H1 (cell line): ENCODE measurements around the gene KIAA0513. TPM values are rescaled to one million over a fixed set of nuclear protein-coding genes. Genes with fewer than 3 reads are reported as not detected.

Source experiments
- CBX8 ChIP-seq: fragments of 300-800, 300-1000 bp; sonication (generic); IDR thresholded peaks from 2 replicates; pipeline ENCODE4 v1.7.1; 2016; ENCODE audit warnings: low read depth, low read length, borderline replicate concordance
- CHD1 ChIP-seq: IDR thresholded peaks from 2 replicates; pipeline ENCODE4 v1.6.1; 2012; ENCODE audit warnings: low read depth, low read length, improper control_type of control experiment
- KDM4A ChIP-seq: IDR thresholded peaks from one replicate; pipeline ENCODE4 v1.7.1; 2012; ENCODE audit warnings: low read depth, mild to moderate bottlenecking, moderate library complexity, low read length, inconsistent platforms; ENCODE audit not compliant: severe bottlenecking
- PHF8 ChIP-seq: fragments of 200-600 bp; sonication (generic); conservative IDR thresholded peaks from 2 replicates; pipeline ENCODE4 v1.7.1; 2012; ENCODE audit warnings: low read depth, mild to moderate bottlenecking, inconsistent platforms, low read length, moderate library complexity
- POLR2A ChIP-seq, 2 experiments: IDR thresholded peaks; 1 replicate in 1 of 2; 2 replicates in 1 of 2; pipeline ENCODE4 v1.6.1; 2011; ENCODE audit warnings: low read depth in 2 of 2, low read length in 2 of 2, mild to moderate bottlenecking in 2 of 2; ENCODE audit errors: control extremely low read depth in 1 of 2
- RAD21 ChIP-seq, 2 experiments: IDR thresholded peaks in 1 of 2; conservative IDR thresholded peaks in 1 of 2; 2 replicates each; pipeline ENCODE4 v1.6.1; 2011; ENCODE audit warnings: low read depth in 2 of 2, low read length in 2 of 2, improper control_type of control experiment in 1 of 2, inconsistent platforms in 1 of 2, mild to moderate bottlenecking in 1 of 2, moderate library complexity in 1 of 2
- RBBP5 ChIP-seq: IDR thresholded peaks from 2 replicates; pipeline ENCODE4 v1.7.1; 2012; ENCODE audit warnings: low read depth, mild to moderate bottlenecking, inconsistent platforms, low read length, moderate library complexity, borderline replicate concordance
- TEAD4 ChIP-seq: IDR thresholded peaks from 2 replicates; pipeline ENCODE4 v1.6.1; 2012; ENCODE audit warnings: low read depth, low read length, inconsistent platforms, mixed read lengths
- polyA plus RNA-seq, 7 experiments: library from polyadenylated mRNA; depleted of rRNA in 3 of 7; stranded (reverse) in 5 of 7; unstranded in 2 of 7; fragments of >200 nt in 5 of 7; fragments of 200-250 nt in 2 of 7; gene quantifications; 1 replicate in 5 of 7; 2 replicates in 1 of 7; 4 replicates in 1 of 7; pipeline versions ENCODE4 v1.2.1 to v1.2.3, GENCODE V29; 2011 to 2013; ENCODE audit warnings: missing spikeins in 2 of 7, mixed read lengths in 2 of 7
- total RNA-seq: library from RNA; stranded (reverse); fragmentation: NEBNext Ultra II Directional; extraction: Animal tissue kit (Norgen Biotek cat#: 25700); gene quantifications from 2 replicates; pipeline ENCODE4 v1.2.1, GENCODE V29; 2021
- TF ChIP-seq, protein P1 (sequence below): fragments of 300-600 bp; sonication (generic); IDR thresholded peaks from 2 replicates; pipeline ENCODE4 v1.7.1; 2012; ENCODE audit warnings: low read length, moderate library complexity, mild to moderate bottlenecking, inconsistent platforms; ENCODE audit not compliant: insufficient replicate concordance
- TF ChIP-seq, protein P2 (sequence below): IDR thresholded peaks from 2 replicates; pipeline ENCODE4 v1.6.1; 2011; ENCODE audit warnings: low read length, improper control_type of control experiment

KIAA0513 gene
- total and polyA plus RNA-seq, 2 of the 8 experiments (the other 6 are each of a cell fraction or from before 2014, with no cell fraction given) = 2.1 to 6.1 TPM

DNA sequence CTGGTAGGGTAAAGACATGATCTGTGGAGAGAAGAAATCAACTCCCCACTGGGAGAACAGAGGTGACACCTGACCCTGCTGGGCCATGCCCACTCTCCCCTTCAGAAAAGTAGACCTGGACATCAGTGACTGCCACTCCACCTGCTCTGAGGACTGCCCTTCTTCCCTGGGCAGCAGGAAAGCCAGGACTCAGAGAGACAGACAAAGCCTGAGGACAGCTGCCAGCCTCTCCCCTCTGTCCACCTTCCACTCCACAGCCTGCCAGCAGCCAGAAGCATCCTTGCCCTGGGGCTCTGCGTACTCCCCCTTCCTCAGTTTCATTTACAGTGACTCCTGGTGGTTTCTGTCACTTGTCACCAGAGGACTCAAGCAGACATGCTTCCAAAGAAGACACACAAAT lies 40.7 kb upstream of the KIAA0513 start (continued):
- TF ChIP-seq, protein P1, sequence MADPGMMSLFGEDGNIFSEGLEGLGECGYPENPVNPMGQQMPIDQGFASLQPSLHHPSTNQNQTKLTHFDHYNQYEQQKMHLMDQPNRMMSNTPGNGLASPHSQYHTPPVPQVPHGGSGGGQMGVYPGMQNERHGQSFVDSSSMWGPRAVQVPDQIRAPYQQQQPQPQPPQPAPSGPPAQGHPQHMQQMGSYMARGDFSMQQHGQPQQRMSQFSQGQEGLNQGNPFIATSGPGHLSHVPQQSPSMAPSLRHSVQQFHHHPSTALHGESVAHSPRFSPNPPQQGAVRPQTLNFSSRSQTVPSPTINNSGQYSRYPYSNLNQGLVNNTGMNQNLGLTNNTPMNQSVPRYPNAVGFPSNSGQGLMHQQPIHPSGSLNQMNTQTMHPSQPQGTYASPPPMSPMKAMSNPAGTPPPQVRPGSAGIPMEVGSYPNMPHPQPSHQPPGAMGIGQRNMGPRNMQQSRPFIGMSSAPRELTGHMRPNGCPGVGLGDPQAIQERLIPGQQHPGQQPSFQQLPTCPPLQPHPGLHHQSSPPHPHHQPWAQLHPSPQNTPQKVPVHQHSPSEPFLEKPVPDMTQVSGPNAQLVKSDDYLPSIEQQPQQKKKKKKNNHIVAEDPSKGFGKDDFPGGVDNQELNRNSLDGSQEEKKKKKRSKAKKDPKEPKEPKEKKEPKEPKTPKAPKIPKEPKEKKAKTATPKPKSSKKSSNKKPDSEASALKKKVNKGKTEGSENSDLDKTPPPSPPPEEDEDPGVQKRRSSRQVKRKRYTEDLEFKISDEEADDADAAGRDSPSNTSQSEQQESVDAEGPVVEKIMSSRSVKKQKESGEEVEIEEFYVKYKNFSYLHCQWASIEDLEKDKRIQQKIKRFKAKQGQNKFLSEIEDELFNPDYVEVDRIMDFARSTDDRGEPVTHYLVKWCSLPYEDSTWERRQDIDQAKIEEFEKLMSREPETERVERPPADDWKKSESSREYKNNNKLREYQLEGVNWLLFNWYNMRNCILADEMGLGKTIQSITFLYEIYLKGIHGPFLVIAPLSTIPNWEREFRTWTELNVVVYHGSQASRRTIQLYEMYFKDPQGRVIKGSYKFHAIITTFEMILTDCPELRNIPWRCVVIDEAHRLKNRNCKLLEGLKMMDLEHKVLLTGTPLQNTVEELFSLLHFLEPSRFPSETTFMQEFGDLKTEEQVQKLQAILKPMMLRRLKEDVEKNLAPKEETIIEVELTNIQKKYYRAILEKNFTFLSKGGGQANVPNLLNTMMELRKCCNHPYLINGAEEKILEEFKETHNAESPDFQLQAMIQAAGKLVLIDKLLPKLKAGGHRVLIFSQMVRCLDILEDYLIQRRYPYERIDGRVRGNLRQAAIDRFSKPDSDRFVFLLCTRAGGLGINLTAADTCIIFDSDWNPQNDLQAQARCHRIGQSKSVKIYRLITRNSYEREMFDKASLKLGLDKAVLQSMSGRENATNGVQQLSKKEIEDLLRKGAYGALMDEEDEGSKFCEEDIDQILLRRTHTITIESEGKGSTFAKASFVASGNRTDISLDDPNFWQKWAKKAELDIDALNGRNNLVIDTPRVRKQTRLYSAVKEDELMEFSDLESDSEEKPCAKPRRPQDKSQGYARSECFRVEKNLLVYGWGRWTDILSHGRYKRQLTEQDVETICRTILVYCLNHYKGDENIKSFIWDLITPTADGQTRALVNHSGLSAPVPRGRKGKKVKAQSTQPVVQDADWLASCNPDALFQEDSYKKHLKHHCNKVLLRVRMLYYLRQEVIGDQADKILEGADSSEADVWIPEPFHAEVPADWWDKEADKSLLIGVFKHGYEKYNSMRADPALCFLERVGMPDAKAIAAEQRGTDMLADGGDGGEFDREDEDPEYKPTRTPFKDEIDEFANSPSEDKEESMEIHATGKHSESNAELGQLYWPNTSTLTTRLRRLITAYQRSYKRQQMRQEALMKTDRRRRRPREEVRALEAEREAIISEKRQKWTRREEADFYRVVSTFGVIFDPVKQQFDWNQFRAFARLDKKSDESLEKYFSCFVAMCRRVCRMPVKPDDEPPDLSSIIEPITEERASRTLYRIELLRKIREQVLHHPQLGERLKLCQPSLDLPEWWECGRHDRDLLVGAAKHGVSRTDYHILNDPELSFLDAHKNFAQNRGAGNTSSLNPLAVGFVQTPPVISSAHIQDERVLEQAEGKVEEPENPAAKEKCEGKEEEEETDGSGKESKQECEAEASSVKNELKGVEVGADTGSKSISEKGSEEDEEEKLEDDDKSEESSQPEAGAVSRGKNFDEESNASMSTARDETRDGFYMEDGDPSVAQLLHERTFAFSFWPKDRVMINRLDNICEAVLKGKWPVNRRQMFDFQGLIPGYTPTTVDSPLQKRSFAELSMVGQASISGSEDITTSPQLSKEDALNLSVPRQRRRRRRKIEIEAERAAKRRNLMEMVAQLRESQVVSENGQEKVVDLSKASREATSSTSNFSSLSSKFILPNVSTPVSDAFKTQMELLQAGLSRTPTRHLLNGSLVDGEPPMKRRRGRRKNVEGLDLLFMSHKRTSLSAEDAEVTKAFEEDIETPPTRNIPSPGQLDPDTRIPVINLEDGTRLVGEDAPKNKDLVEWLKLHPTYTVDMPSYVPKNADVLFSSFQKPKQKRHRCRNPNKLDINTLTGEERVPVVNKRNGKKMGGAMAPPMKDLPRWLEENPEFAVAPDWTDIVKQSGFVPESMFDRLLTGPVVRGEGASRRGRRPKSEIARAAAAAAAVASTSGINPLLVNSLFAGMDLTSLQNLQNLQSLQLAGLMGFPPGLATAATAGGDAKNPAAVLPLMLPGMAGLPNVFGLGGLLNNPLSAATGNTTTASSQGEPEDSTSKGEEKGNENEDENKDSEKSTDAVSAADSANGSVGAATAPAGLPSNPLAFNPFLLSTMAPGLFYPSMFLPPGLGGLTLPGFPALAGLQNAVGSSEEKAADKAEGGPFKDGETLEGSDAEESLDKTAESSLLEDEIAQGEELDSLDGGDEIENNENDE = no peak
- no peak for TF ChIP-seq PHF8
- TF ChIP-seq KDM4A = no peak
- TF ChIP-seq CBX8 = no peak
- no peak for TF ChIP-seq RBBP5
- TF ChIP-seq POLR2A (IDR thresholded peaks at IDR 0.05; ENCODE audit: control extremely low read depth in 1 of 2, low read depth in 2 of 2, low read length in 2 of 2) = no peak
- no peak for TF ChIP-seq RAD21 (IDR thresholded peaks at IDR 0.05 in 1 of 2, conservative IDR thresholded peaks at IDR 0.05 in 1 of 2; ENCODE audit: low read depth in 2 of 2, low read length in 2 of 2)
- TF ChIP-seq, protein P2, sequence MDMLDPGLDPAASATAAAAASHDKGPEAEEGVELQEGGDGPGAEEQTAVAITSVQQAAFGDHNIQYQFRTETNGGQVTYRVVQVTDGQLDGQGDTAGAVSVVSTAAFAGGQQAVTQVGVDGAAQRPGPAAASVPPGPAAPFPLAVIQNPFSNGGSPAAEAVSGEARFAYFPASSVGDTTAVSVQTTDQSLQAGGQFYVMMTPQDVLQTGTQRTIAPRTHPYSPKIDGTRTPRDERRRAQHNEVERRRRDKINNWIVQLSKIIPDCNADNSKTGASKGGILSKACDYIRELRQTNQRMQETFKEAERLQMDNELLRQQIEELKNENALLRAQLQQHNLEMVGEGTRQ = no peak
- no peak for TF ChIP-seq TEAD4
- no peak for TF ChIP-seq CHD1
